ENCODE measurements around the gene SGO2.

Gene SGO2

DNA sequence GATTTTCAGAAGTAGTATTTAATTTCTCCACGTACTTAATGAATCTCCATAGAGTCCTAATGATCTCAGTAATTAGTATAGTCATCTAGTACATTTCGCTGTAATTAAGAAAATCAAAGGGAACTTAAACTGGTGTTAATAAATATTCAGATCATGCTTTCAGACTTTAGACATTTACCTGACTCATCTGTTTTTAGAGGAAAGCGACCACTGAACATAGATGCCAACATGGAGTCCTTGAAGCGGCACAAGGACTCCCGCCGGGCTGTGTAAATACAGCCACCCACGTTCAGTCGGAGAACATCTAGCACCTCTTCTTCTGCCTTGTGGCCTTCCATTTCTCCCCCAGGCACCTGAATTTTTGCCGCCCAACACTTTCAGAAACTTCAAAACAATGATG lies 19.3 kb upstream of the SGO2 start:
- H3K23ac ChIP-seq (ENCODE audit: low read length in 2 of 2) = no peak overlapping the region
- no peak overlapping the region for H4K8ac ChIP-seq (ENCODE audit: low read length)
- no peak overlapping the region for H3K27ac ChIP-seq (ENCODE audit: low read length, poor library complexity, severe bottlenecking)
- peaks cover 26% of the 10 kb centered on the region for H3K79me1 ChIP-seq (replicated peaks; ENCODE audit: low read length, poor library complexity, severe bottlenecking)
- no peak overlapping the region for H2AFZ ChIP-seq (ENCODE audit: low read depth, low read length)
- H3K4me3 ChIP-seq (ENCODE audit: insufficient read depth in 1 of 2, low read depth in 1 of 2, low read length in 2 of 2) = no peak overlapping the region
- H2BK12ac ChIP-seq (ENCODE audit: low read length in 2 of 2) = no peak overlapping the region
- H3K18ac ChIP-seq (ENCODE audit: low read depth in 1 of 2, low read length in 2 of 2) = no peak overlapping the region
- no peak overlapping the region for H2AK5ac ChIP-seq (ENCODE audit: low read length, severe bottlenecking)
- no peak overlapping the region for H3K14ac ChIP-seq (ENCODE audit: low read length in 2 of 2)
- peaks cover 2% of the 10 kb centered on the region for H3K4me1 ChIP-seq (ENCODE audit: control insufficient read depth, insufficient read depth, low read depth, low read length)
- H3K9me3 ChIP-seq (ENCODE audit: control insufficient read depth, low read length) = no peaks in the 10 kb centered on the region
- no peak overlapping the region for H2BK120ac ChIP-seq (ENCODE audit: low read depth, low read length)
- H3K4me2 ChIP-seq (ENCODE audit: low read length, poor library complexity, severe bottlenecking) = no peak overlapping the region
- H3K9ac ChIP-seq (ENCODE audit: low read length) = no peak overlapping the region
- whole genome bisulfite sequencing = 83% methylated on average over 6 of the region's 9 CpGs
- H3K27me3 ChIP-seq (ENCODE audit: control insufficient read depth in 1 of 2, insufficient read depth in 1 of 2, low read length in 2 of 2) = no peaks in the 10 kb centered on the region
- no peak overlapping the region for H4K91ac ChIP-seq (ENCODE audit: low read length)
- no peak for DNase-seq
- peaks cover 2 to 39% of the 10 kb centered on the region in 2 experiments for H3K36me3 ChIP-seq (ENCODE audit: control insufficient read depth in 1 of 2, insufficient read depth in 2 of 2, low read depth in 1 of 2, low read length in 2 of 2)
- no peak overlapping the region for H2BK5ac ChIP-seq (ENCODE audit: low read depth, low read length, poor library complexity, severe bottlenecking)
- H3K4ac ChIP-seq (ENCODE audit: low read depth in 1 of 2, low read length in 2 of 2) = no peak overlapping the region
- H2BK15ac ChIP-seq (ENCODE audit: low read depth, poor library complexity, severe bottlenecking) = no peak overlapping the region

DNA sequence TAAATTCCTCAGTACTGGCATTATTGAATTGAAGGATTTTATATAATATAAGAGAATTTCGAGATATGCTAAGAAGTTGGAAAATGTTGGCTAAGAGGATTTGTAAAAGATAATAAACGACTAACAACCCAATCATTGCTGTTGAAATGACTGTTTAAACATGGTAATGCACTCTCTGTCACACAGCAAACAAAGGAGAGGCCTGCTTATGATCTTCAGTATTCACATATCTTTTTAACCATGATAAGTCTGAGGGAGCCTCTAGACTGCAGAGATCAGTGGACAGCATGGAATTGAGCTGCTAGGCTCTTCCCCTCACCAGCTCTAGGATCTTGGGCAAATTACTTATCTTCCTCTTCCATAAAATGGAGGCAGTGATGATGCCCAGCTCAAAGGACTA lies 18.8 kb upstream of the SGO2 start:
- H2BK120ac ChIP-seq (ENCODE audit: low read depth, low read length) = no peak overlapping the region
- no peak overlapping the region for H3K9ac ChIP-seq (ENCODE audit: low read length)
- H2AK5ac ChIP-seq (ENCODE audit: low read length, severe bottlenecking) = no peak overlapping the region
- WGBS = 100% methylated on average over 1 of the region's 2 CpGs
- no peak overlapping the region for H4K8ac ChIP-seq (ENCODE audit: low read length)
- H3K79me1 ChIP-seq (replicated peaks; ENCODE audit: low read length, poor library complexity, severe bottlenecking) = peaks cover 26% of the 10 kb centered on the region
- H3K27ac ChIP-seq (ENCODE audit: low read length, poor library complexity, severe bottlenecking) = no peak overlapping the region
- no peak overlapping the region for H2BK5ac ChIP-seq (ENCODE audit: low read depth, low read length, poor library complexity, severe bottlenecking)
- no peak overlapping the region for H3K4me3 ChIP-seq (ENCODE audit: insufficient read depth in 1 of 2, low read depth in 1 of 2, low read length in 2 of 2)
- peaks cover 2% of the 10 kb centered on the region for H3K4me1 ChIP-seq (ENCODE audit: control insufficient read depth, insufficient read depth, low read depth, low read length)
- H3K27me3 ChIP-seq (ENCODE audit: control insufficient read depth in 1 of 2, insufficient read depth in 1 of 2, low read length in 2 of 2) = peaks cover 2 to 3% of the 10 kb centered on the region in 2 experiments
- no peak overlapping the region for H4K91ac ChIP-seq (ENCODE audit: low read length)
- no peak overlapping the region for H3K18ac ChIP-seq (ENCODE audit: low read depth in 1 of 2, low read length in 2 of 2)
- peaks cover 2 to 39% of the 10 kb centered on the region in 2 experiments for H3K36me3 ChIP-seq (ENCODE audit: control insufficient read depth in 1 of 2, insufficient read depth in 2 of 2, low read depth in 1 of 2, low read length in 2 of 2)
- H3K4me2 ChIP-seq (ENCODE audit: low read length, poor library complexity, severe bottlenecking) = no peak overlapping the region
- H2BK15ac ChIP-seq (ENCODE audit: low read depth, poor library complexity, severe bottlenecking) = no peak overlapping the region
- H3K9me3 ChIP-seq (ENCODE audit: control insufficient read depth, low read length) = no peaks in the 10 kb centered on the region
- no peak overlapping the region for H3K23ac ChIP-seq (ENCODE audit: low read length in 2 of 2)
- H2BK12ac ChIP-seq (ENCODE audit: low read length in 2 of 2) = no peak overlapping the region
- no peak overlapping the region for H3K14ac ChIP-seq (ENCODE audit: low read length in 2 of 2)
- no peak overlapping the region for H2AFZ ChIP-seq (ENCODE audit: low read depth, low read length)
- H3K4ac ChIP-seq (ENCODE audit: low read depth in 1 of 2, low read length in 2 of 2) = no peak overlapping the region
- DNase-seq = no peak

DNA sequence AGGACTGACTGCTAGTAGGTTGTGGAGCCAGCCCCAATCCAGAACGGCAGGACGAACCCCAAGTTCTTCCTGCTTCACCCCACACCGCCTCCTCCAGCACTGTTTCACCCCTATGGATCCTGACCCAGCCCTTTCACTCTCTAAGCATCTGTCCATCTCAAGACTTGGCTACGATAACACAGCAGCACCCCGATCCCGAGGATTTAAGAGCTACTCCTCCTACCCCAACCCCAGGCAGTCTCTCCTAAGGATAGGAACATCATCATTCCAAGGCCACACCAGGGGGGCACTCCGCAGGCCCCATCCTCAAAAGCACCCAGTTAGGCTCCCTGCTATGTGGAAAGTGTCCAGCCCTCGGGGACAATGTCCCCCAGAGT lies 16.8 kb upstream of the SGO2 start:
- Histone ChIP-seq H2AK5ac (ENCODE audit: low read length, severe bottlenecking) (peak overlapping the region; percentile 8), H3K79me1 (replicated peaks; ENCODE audit: low read length, poor library complexity, severe bottlenecking) (peaks cover 20% of the 10 kb centered on the region), H3K9ac (ENCODE audit: low read length) (peak overlapping the region; percentile 96), H3K9me3 (ENCODE audit: control insufficient read depth, low read length) (no peaks in the 10 kb centered on the region), H3K14ac (ENCODE audit: low read length in 2 of 2) (peak overlapping the region in 1 of 2 experiments; percentile 58), H2BK12ac (ENCODE audit: low read length in 2 of 2) (no peak overlapping the region), H3K4me2 (ENCODE audit: low read length, poor library complexity, severe bottlenecking) (peak overlapping the region; percentile 70), H3K4me3 (ENCODE audit: insufficient read depth in 1 of 2, low read depth in 1 of 2, low read length in 2 of 2) (peak overlapping the region; percentile 80 to 94), H3K23ac (ENCODE audit: low read length in 2 of 2) (no peak overlapping the region), H4K8ac (ENCODE audit: low read length) (peak overlapping the region; percentile 94), H3K18ac (ENCODE audit: low read depth in 1 of 2, low read length in 2 of 2) (peak overlapping the region; percentile 75 to 84), H3K4ac (ENCODE audit: low read depth in 1 of 2, low read length in 2 of 2) (peak overlapping the region; percentile 68 to 91), H2BK15ac (ENCODE audit: low read depth, poor library complexity, severe bottlenecking) (no peak overlapping the region), H3K36me3 (ENCODE audit: control insufficient read depth in 1 of 2, insufficient read depth in 2 of 2, low read depth in 1 of 2, low read length in 2 of 2) (peaks cover 0 to 23% of the 10 kb centered on the region in 2 experiments), H3K27ac (ENCODE audit: low read length, poor library complexity, severe bottlenecking) (no peak overlapping the region), H2BK120ac (ENCODE audit: low read depth, low read length) (no peak overlapping the region), H2AFZ (ENCODE audit: low read depth, low read length) (no peak overlapping the region), H3K27me3 (ENCODE audit: control insufficient read depth in 1 of 2, insufficient read depth in 1 of 2, low read length in 2 of 2) (peaks cover 12 to 20% of the 10 kb centered on the region in 2 experiments), H2BK5ac (ENCODE audit: low read depth, low read length, poor library complexity, severe bottlenecking) (no peak overlapping the region), H4K91ac (ENCODE audit: low read length) (peak overlapping the region; percentile 37), H3K4me1 (ENCODE audit: control insufficient read depth, insufficient read depth, low read depth, low read length) (peaks cover 2% of the 10 kb centered on the region)
- WGBS = 78% methylated on average over 8 of the region's 8 CpGs
- DNase-seq = peak; percentile 23

DNA sequence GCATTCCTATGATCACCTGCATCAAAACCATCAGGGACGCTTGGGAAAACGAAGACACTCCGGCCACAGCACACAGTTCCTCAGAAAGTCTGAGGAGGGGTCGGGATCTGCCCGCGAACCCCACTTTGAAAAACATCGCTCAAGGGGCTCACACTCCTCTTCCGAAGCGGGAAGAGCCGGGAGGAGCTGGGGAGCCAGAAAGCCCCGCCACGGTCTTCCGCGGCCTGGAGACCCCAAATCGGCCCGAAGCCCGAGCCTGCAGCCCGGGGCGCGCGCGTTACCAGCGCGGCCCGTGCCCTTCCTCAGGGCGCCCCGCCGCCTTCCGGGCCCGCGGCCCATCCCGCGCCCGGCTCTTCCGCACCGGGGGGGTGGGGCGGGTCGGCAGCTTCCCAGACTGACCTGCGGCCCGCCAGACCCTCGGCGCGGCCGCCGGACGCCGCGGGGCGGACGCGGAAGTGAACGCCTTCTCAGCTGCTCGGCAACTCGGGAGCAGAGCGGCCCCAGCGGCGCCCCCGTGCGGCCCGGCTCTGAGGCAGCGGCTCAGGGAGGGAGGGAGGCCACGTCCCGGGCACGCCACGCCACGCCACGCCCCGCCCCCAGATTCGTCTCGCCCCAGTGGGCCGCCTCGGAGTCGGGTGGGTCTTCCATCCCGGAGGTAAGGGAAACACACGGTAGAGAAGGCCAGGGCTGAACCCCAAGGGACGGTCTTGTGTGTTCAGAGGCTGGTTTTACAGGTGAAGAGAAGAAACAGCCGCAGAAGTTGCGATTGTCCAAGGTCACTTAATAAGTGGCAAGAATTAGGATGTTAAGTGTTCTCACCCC lies 16.2 kb upstream of the SGO2 start, which contains the start of gene KCTD18:
Gene KCTD18, minus strand, starts transcription at position 457 of the 822 bp plus-strand sequence. CDS start 3,052 bp downstream, outside the sequence.
- Histone ChIP-seq H2BK120ac (ENCODE audit: low read depth, low read length) (no peak within 1 kb of the TSS), H3K18ac (ENCODE audit: low read depth in 1 of 2, low read length in 2 of 2) (peak within 1 kb of the TSS; percentile 87 to 88), H2AFZ (ENCODE audit: low read depth, low read length) (peak within 1 kb of the TSS; percentile 86), H3K23ac (ENCODE audit: low read length in 2 of 2) (peak within 1 kb of the TSS in 1 of 2 experiments; percentile 98), H2BK5ac (ENCODE audit: low read depth, low read length, poor library complexity, severe bottlenecking) (no peak within 1 kb of the TSS), H3K9ac (ENCODE audit: low read length) (peak within 1 kb of the TSS; percentile 96), H3K14ac (ENCODE audit: low read length in 2 of 2) (peak within 1 kb of the TSS; percentile 58 to 81), H3K79me1 (replicated peaks; ENCODE audit: low read length, poor library complexity, severe bottlenecking) (peaks cover 20% of the 10 kb centered on the region), H2AK5ac (ENCODE audit: low read length, severe bottlenecking) (peak within 1 kb of the TSS; percentile 8), H3K9me3 (ENCODE audit: control insufficient read depth, low read length) (no peaks in the 10 kb centered on the region), H3K27me3 (ENCODE audit: control insufficient read depth in 1 of 2, insufficient read depth in 1 of 2, low read length in 2 of 2) (peaks cover 17 to 24% of the 10 kb centered on the region in 2 experiments), H4K8ac (ENCODE audit: low read length) (peak within 1 kb of the TSS; percentile 94), H3K27ac (ENCODE audit: low read length, poor library complexity, severe bottlenecking) (peak within 1 kb of the TSS; percentile 11), H3K4ac (ENCODE audit: low read depth in 1 of 2, low read length in 2 of 2) (peak within 1 kb of the TSS; percentile 68 to 91), H3K4me2 (ENCODE audit: low read length, poor library complexity, severe bottlenecking) (peak within 1 kb of the TSS; percentile 87), H3K4me1 (ENCODE audit: control insufficient read depth, insufficient read depth, low read depth, low read length) (peaks cover 2% of the 10 kb centered on the region), H4K91ac (ENCODE audit: low read length) (peak within 1 kb of the TSS; percentile 66), H3K36me3 (ENCODE audit: control insufficient read depth in 1 of 2, insufficient read depth in 2 of 2, low read depth in 1 of 2, low read length in 2 of 2) (peaks cover 0 to 18% of the 10 kb centered on the region in 2 experiments), H2BK12ac (ENCODE audit: low read length in 2 of 2) (peak within 1 kb of the TSS in 1 of 2 experiments; percentile 63), H2BK15ac (ENCODE audit: low read depth, poor library complexity, severe bottlenecking) (peak within 1 kb of the TSS; percentile 55), H3K4me3 (ENCODE audit: insufficient read depth in 1 of 2, low read depth in 1 of 2, low read length in 2 of 2) (peak within 1 kb of the TSS; percentile 80 to 94)
- WGBS = 3% methylated on average over 62 of the region's 78 CpGs
- peak; percentile 83 for DNase-seq
